ENCODE results near the gene CAST. TPM values are rescaled to one million over a fixed set of nuclear protein-coding genes. Genes with fewer than 3 reads are reported as not detected.
A peak's percentile ranks its signal among the peaks of the same experiment; 100 is the strongest.
"Not testable (repeated sequence)": the region's sequence is repeated elsewhere in the genome, so short reads cannot be mapped to it uniquely, and the experiment has no call there.

CAST gene, protein sequence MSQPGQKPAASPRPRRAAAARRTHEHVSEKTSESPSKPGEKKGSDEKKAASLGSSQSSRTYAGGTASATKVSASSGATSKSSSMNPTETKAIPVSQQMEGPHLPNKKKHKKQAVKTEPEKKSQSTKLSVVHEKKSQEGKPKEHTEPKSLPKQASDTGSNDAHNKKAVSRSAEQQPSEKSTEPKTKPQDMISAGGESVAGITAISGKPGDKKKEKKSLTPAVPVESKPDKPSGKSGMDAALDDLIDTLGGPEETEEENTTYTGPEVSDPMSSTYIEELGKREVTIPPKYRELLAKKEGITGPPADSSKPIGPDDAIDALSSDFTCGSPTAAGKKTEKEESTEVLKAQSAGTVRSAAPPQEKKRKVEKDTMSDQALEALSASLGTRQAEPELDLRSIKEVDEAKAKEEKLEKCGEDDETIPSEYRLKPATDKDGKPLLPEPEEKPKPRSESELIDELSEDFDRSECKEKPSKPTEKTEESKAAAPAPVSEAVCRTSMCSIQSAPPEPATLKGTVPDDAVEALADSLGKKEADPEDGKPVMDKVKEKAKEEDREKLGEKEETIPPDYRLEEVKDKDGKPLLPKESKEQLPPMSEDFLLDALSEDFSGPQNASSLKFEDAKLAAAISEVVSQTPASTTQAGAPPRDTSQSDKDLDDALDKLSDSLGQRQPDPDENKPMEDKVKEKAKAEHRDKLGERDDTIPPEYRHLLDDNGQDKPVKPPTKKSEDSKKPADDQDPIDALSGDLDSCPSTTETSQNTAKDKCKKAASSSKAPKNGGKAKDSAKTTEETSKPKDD
- total RNA-seq, result 272 TPM
- long read RNA-seq, partial matches to known transcripts, result 126 of 223 reads
- long read RNA-seq, other reads (novel, unspliced or antisense), result 97 of 223 reads

DNA sequence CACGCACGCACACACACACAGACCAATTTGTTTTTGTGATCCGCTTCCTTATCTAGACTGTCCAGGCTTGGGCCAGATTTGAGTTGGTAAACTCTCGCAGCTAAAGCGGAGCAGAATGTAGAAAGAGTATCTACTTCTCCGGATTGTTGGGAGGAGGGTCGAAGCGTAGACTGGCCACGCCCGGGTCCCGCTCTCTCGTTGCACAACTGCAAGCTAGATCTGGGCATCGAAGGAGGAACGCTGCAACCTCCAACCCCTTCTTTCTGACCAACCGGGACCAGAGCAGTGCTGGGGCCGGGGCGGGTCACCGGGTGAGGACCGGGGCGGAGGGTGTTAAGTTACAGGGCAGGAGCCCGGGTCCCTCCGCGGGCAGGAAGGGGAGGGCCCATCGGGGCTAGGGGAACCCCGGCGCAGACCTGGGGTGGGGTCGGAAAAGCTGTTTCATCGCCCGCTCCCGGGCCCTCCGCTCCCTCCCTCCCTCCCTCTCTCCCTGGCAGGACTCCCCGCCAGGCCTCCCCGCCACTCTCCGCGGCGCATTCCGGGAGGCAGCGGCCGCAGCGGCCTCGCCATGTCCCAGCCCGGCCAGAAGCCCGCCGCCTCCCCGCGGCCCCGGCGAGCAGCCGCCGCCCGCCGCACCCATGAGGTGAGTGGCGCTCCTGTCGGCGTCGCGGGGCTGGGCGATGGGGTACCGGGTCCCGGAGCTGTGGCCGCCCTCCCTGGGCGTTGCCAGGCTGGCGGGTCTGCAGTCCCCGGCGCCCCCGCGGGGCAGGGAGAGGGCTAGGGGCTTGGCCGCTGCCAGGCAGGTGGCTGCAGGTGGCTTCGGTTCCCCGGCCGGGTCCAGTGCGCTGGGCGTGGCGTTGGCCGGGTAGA lies at the start of gene CAST:
CAST (plus strand) TSS at position 522 of the 870 bp plus-strand sequence; CDS start at position 569, 47 bp downstream.
- no peaks in the 10 kb centered on the region for H3K27me3 ChIP-seq (ENCODE audit: low read depth)
- H3K9me3 ChIP-seq, result no peaks in the 10 kb centered on the region
- peaks cover 33% of the 10 kb centered on the region for H3K4me1 ChIP-seq
- peak; percentile 97 for DNase-seq
- H3K27ac ChIP-seq, result peak within 1 kb of the TSS; percentile 99
- TF ChIP-seq, protein P1, sequence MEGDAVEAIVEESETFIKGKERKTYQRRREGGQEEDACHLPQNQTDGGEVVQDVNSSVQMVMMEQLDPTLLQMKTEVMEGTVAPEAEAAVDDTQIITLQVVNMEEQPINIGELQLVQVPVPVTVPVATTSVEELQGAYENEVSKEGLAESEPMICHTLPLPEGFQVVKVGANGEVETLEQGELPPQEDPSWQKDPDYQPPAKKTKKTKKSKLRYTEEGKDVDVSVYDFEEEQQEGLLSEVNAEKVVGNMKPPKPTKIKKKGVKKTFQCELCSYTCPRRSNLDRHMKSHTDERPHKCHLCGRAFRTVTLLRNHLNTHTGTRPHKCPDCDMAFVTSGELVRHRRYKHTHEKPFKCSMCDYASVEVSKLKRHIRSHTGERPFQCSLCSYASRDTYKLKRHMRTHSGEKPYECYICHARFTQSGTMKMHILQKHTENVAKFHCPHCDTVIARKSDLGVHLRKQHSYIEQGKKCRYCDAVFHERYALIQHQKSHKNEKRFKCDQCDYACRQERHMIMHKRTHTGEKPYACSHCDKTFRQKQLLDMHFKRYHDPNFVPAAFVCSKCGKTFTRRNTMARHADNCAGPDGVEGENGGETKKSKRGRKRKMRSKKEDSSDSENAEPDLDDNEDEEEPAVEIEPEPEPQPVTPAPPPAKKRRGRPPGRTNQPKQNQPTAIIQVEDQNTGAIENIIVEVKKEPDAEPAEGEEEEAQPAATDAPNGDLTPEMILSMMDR (IDR thresholded peaks at IDR 0.05), result no peak
- H3K4me3 ChIP-seq, result peak within 1 kb of the TSS; percentile 91
- H3K36me3 ChIP-seq, result no peaks in the 10 kb centered on the region
- ATAC-seq, result peak; percentile 90 to 95
- intact Hi-C loops (cut with DNase I), result no loop called here

DNA sequence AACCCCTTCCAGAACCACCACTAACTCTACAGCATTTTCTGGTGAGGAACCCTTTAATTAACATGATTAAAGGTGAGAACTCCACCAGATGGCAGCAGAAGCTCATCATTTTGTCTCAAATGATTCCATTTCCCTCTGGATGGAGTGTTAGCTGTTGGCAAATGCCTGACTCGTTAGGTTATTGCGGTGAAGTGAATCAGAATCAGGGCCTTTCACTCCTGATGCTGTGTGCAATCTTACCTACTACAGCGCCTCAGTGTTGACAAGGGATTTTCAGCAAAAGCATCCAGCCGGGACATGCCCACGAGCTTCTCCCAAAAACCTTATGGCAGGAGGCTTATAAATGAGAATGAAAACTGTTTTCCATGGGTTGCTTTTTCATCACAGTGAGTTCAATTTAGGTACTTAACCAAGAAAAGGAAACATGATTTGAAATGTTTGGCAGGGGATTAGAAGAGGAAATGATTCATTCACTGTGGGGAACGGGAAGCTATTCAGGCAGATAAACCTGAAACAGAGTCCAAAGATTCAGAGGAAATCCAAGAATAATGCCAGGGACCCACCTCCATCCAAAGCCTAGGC lies 48.0 kb upstream of the CAST start:
- TF ChIP-seq, protein P1 (IDR thresholded peaks at IDR 0.05), result peak; percentile 59
- no peaks in the 10 kb centered on the region for H3K36me3 ChIP-seq
- ATAC-seq, result peak; percentile 88 to 89
- no peak overlapping the region for H3K27ac ChIP-seq
- H3K27me3 ChIP-seq (ENCODE audit: low read depth), result no peaks in the 10 kb centered on the region
- H3K4me1 ChIP-seq, result peaks cover 16% of the 10 kb centered on the region
- intact Hi-C loops (cut with DNase I), result no loop called here
- DNase-seq, result no peak
- peak overlapping the region; percentile 6 for H3K4me3 ChIP-seq
- no peaks in the 10 kb centered on the region for H3K9me3 ChIP-seq

DNA sequence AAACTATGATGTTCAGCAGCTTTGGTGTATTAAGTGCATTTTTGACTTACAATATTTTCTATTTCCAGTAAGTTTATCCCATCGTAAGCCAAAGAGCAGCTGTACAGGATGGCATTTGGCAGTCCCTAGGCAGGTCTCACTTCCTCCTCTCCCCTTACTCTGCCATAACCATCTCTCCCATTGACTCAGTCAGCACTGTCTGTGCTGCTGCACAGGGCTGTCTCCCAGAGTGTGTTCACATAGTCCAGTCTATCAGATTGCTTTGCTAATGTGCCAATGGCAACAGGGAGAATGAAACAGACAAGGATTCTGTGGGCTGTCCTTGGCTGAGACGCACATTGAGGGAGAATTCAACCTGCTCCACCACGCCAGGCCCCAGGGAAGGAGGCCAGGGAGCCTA lies 47.0 kb upstream of the CAST start:
- Histone ChIP-seq H3K36me3 (no peaks in the 10 kb centered on the region), H3K27me3 (ENCODE audit: low read depth) (no peaks in the 10 kb centered on the region), H3K27ac (no peak overlapping the region), H3K9me3 (no peaks in the 10 kb centered on the region), H3K4me3 (no peak overlapping the region), H3K4me1 (peaks cover 16% of the 10 kb centered on the region)
- peak in 1 of 2 donors; percentile 28 for ATAC-seq
- TF ChIP-seq, protein P1 (IDR thresholded peaks at IDR 0.05), result no peak
- intact Hi-C loops (cut with DNase I), result no loop called here
- DNase-seq, result no peak

DNA sequence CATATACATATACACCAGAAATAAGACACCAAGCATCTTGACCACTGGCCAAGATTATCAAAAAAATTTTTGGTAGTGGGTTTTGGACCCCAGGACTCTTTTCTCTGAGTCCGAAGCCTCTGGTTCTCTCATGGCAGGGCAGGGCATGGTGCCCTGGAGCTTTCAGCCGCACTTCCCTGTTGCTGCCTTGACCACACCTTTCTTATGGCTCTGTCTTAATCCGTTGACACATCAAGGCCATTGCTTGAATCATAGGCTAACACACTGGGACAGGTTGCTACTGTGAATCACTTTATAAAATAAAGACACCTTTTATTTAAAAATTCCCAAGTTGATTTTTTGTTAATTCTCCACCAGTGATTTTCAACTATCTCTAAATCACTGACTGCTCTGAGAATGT lies 45.4 kb upstream of the CAST start:
- Histone ChIP-seq H3K27me3 (ENCODE audit: low read depth) (no peaks in the 10 kb centered on the region), H3K4me1 (peaks cover 16% of the 10 kb centered on the region), H3K4me3 (no peak overlapping the region), H3K27ac (no peak overlapping the region), H3K9me3 (no peaks in the 10 kb centered on the region), H3K36me3 (no peaks in the 10 kb centered on the region)
- no peak for ATAC-seq
- intact Hi-C loops (cut with DNase I), result no loop called here
- no peak for DNase-seq
- TF ChIP-seq, protein P1 (IDR thresholded peaks at IDR 0.05), result no peak

DNA sequence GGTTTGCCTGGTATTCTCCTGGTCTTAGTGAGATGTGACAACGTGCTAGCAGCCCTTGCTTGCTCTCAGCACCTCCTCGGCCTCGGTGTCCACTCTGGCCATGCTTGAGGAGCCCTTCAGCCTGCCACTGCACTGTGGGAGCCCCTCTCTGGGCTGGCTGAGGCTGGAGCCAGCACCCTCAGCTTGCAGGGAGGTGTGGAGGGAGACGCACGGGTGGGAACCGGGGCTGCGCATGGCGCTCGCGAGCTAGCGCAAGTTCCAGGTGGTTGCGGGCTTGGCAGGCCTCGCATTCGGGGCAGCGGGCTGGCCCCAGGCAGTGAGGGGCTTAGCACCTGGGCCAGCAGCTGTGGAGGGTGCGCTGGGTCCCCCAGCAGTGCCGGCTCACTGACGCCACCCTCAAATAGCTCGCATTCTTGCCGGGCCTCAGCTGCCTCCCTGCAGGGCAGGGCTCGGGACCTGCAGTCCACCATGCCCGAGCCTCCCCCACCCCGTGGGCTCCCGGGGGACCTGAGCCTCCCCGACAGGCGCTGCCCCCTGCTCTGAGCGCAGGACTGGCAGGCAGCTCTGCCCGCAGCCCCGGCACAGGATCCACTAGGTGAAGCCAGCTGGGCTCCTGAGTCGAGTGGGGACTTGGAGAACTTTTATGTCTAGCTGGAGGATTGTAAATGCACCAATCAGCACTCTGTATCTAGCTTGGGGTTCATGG lies 43.7 kb upstream of the CAST start:
- H3K4me3 ChIP-seq; DNase-seq; H3K36me3 ChIP-seq; H3K9me3 ChIP-seq; intact Hi-C loops (cut with DNase I); ATAC-seq; H3K27me3 ChIP-seq (ENCODE audit: low read depth); H3K27ac ChIP-seq: not testable (repeated sequence)
- peaks cover 16% of the 10 kb centered on the region for H3K4me1 ChIP-seq
